K562 (cell line): ENCODE data around the gene VDAC1. TPM values are rescaled to one million over a fixed set of nuclear protein-coding genes. Genes with fewer than 3 reads are reported as not detected.
A peak's percentile ranks its signal among the peaks of the same experiment; 100 is the strongest.

Source experiments
- ATAC-seq: fragments of 200-7000 bp; cut with Tn5 transposase; 3 replicates; pipeline ENCODE4 v1.9.1; 2020; ENCODE audit warnings: moderate library complexity
- BruUV-seq: library from RNA; stranded (reverse); fragments of 400-500 nt; replicated peaks from 2 replicates; lab custom pipeline; 2021; lab: Mats Ljungman, UMichigan
- CTCF ChIA-PET: fragments of 300-600 bp; formaldehyde crosslinking; extraction: SDS; loops from one replicate; lab custom pipeline; 2021; ENCODE audit warnings: low intra/inter-chr PET ratio; lab: Yijun Ruan, JAX
- POLR2A ChIA-PET: fragments of 300-600, 350-650 bp; sonication (Branson Sonifier 250); formaldehyde crosslinking; extraction: SDS; loops from one replicate; lab custom pipeline; 2021; ENCODE audit warnings: antibody characterized with exemption, inconsistent platforms; lab: Yijun Ruan, JAX
- DNase-seq, 4 experiments: peaks; one replicate each; pipeline versions ENCODE4 v3.0.0 to v3.0.0-alpha.2; 2011 to 2018; ENCODE audit warnings: low spot score in 3 of 4, mixed read lengths in 3 of 4; ENCODE audit errors: extremely low read depth in 1 of 4
- FAIRE-seq: peaks from 2 replicates; lab custom pipeline; 2011; peaks lifted over from hg19 to GRCh38; lab: Jason Lieb, UNC
- H2AFZ ChIP-seq: 2 replicates; pipeline ENCODE4 v1.6.0; 2011; ENCODE audit warnings: low read depth, low read length, control low read depth, inconsistent platforms
- H3K27ac ChIP-seq: fragments of 200-600 bp; 3 replicates; pipeline ENCODE4 v1.8.0; 2011; ENCODE audit warnings: low read depth, mild to moderate bottlenecking, control low read depth, inconsistent platforms, low read length, moderate library complexity, mixed read lengths; ENCODE audit errors: extremely low read depth
- H3K27me3 ChIP-seq, 2 experiments: fragments of 300-600 bp in 1 of 2; 2 replicates in 1 of 2; 3 replicates in 1 of 2; pipeline versions ENCODE4 v1.6.0 to v1.8.0; 2011; ENCODE audit warnings: inconsistent platforms in 2 of 2, low read length in 2 of 2, mild to moderate bottlenecking in 1 of 2, mixed read lengths in 1 of 2, moderate library complexity in 1 of 2; ENCODE audit not compliant: control insufficient read depth in 2 of 2, insufficient read depth in 2 of 2
- H3K36me3 ChIP-seq: fragments of 300-600 bp; 3 replicates; pipeline ENCODE4 v1.8.0; 2011; ENCODE audit warnings: mild to moderate bottlenecking, low read length, inconsistent platforms; ENCODE audit not compliant: control insufficient read depth, insufficient read depth
- H3K4me1 ChIP-seq, 2 experiments: fragments of 200-600 bp in 1 of 2; replicated peaks in 1 of 2; 2 replicates in 1 of 2; 3 replicates in 1 of 2; pipeline versions ENCODE4 v1.5.1 to v1.8.0; 2011; ENCODE audit warnings: inconsistent platforms in 2 of 2, low read length in 2 of 2, mild to moderate bottlenecking in 1 of 2, mixed read lengths in 1 of 2, moderate library complexity in 1 of 2; ENCODE audit not compliant: control insufficient read depth in 2 of 2, insufficient read depth in 2 of 2
- H3K4me2 ChIP-seq: 2 replicates; pipeline ENCODE4 v1.6.1; 2011; ENCODE audit warnings: low read length, control low read depth, inconsistent platforms, mixed read lengths; ENCODE audit not compliant: insufficient read depth
- H3K4me3 ChIP-seq: fragments of 200-600 bp; sonication (generic), shearing (Covaris generic); 2 replicates; pipeline ENCODE4 v1.5.1; 2016; ENCODE audit warnings: control low read depth, inconsistent platforms
- H3K79me2 ChIP-seq: fragments of 200-600 bp; 3 replicates; pipeline ENCODE4 v1.8.0; 2011; ENCODE audit warnings: low read length, inconsistent platforms; ENCODE audit not compliant: control insufficient read depth, insufficient read depth
- H3K9ac ChIP-seq, 2 experiments: 2 replicates each; pipeline versions ENCODE4 v1.6.0 to v1.6.1; 2011; ENCODE audit warnings: low read depth in 2 of 2, low read length in 2 of 2, control low read depth in 1 of 2, inconsistent platforms in 1 of 2, mild to moderate bottlenecking in 1 of 2, mixed read lengths in 1 of 2; ENCODE audit not compliant: insufficient read depth in 1 of 2
- H3K9me1 ChIP-seq: one replicate; pipeline ENCODE4 v1.6.0; 2011; ENCODE audit warnings: inconsistent platforms, mild to moderate bottlenecking, low read length, moderate library complexity; ENCODE audit not compliant: control insufficient read depth, insufficient read depth
- H3K9me3 ChIP-seq: replicated peaks from 2 replicates; pipeline ENCODE4 v1.5.1; 2011; ENCODE audit warnings: low read depth, low read length, inconsistent platforms; ENCODE audit not compliant: control insufficient read depth, insufficient read depth
- H4K20me1 ChIP-seq: replicated peaks from 2 replicates; pipeline ENCODE4 v1.6.1; 2011; ENCODE audit warnings: low read length, inconsistent platforms, mixed read lengths; ENCODE audit not compliant: control insufficient read depth, insufficient read depth
- FOXA3 ChIP-seq, 2 experiments: fragments of 450-650 bp in 1 of 2; sonication (generic) in 1 of 2; formaldehyde crosslinking; IDR thresholded peaks in 1 of 2; conservative IDR thresholded peaks in 1 of 2; 2 replicates each; pipeline versions ENCODE4 v1.4.0 to v1.8.0; 2020 to 2022; ENCODE audit warnings: mild to moderate bottlenecking in 2 of 2, missing genetic modification reagents in 1 of 2
- HMG20A ChIP-seq: fragments of 450-650 bp; formaldehyde crosslinking; conservative IDR thresholded peaks from 2 replicates; pipeline ENCODE4 v1.4.0; 2020; ENCODE audit warnings: mild to moderate bottlenecking, mixed read lengths
- KDM1A ChIP-seq, 2 experiments: fragments of 450-650 bp; IDR thresholded peaks; 2 replicates each; pipeline ENCODE4 v1.6.1; 2016; ENCODE audit warnings: mild to moderate bottlenecking in 2 of 2
- MITF ChIP-seq: IDR thresholded peaks from 2 replicates; pipeline ENCODE4 v1.6.1; 2014; ENCODE audit warnings: antibody characterized with exemption
- NFATC3 ChIP-seq: fragments of 450-650 bp; IDR thresholded peaks from 2 replicates; pipeline ENCODE4 v1.6.1; 2017; ENCODE audit warnings: mild to moderate bottlenecking
- PRDM10 ChIP-seq: fragments of 450-650 bp; IDR thresholded peaks from 2 replicates; pipeline ENCODE4 v1.6.1; 2018; ENCODE audit not compliant: partially characterized antibody
- TFAP4 ChIP-seq: sonication (generic); formaldehyde crosslinking; IDR thresholded peaks from 2 replicates; pipeline ENCODE4 v1.8.0; 2022; ENCODE audit warnings: missing genetic modification reagents, mild to moderate bottlenecking, moderate library complexity, borderline replicate concordance
- WGBS: fragments of 100-300 bp; shearing (Covaris generic); methylation state at CpG from one replicate; pipeline ENCODE4 v1.1.6; 2016; ENCODE audit warnings: low coverage, mixed read lengths; ENCODE audit not compliant: insufficient coverage; ENCODE audit errors: missing lambda C conversion rate; 5-methylcytosine and 5-hydroxymethylcytosine counted together
- in situ Hi-C: fragments of 300-500 bp; cut with MboI; formaldehyde crosslinking; loops from 4 replicates; pipeline ENCODE4 v1.15.0; 2018; ENCODE audit warnings: inconsistent platforms, mixed read lengths
- intact Hi-C: fragments of 100-400 bp; cut with micrococcal nuclease; formaldehyde crosslinking; loops from 2 replicates; pipeline ENCODE4 v1.14.2; 2022
- polyA plus RNA-seq, 8 experiments: library from polyadenylated mRNA; depleted of rRNA in 4 of 8; stranded (reverse) in 5 of 8; unstranded in 3 of 8; fragments of >200 nt; fragmentation: Nextera tagmentation in 2 of 8; fragmentation: Illumina TruSeq in 1 of 8; extraction: Ambion mirVana in 2 of 8; extraction: Trizol in 1 of 8; gene quantifications; 2 replicates each; pipeline versions ENCODE4 v1.2.1 to v1.2.3, GENCODE V29; 2011 to 2014; ENCODE audit warnings: inconsistent platforms in 1 of 8, missing spikeins in 1 of 8
- total RNA-seq, 7 experiments: library from RNA; depleted of rRNA in 6 of 7; stranded (reverse); fragments of >200 nt in 6 of 7; fragmentation: Illumina TruSeq in 2 of 7; extraction: Trizol in 2 of 7; gene quantifications; 2 replicates each; pipeline versions ENCODE4 v1.2.1 to v1.2.3, GENCODE V29; 2011 to 2021; ENCODE audit warnings: low replicate concordance in 1 of 7

VDAC1 gene
- total and polyA plus RNA-seq, 9 of the 15 experiments (the other 6 are each of a cell fraction or from before 2014, with no cell fraction given): 168 to 366 (median 293) TPM

GRCh38 chr5:133928587-133929393, 76.0 kb downstream of the VDAC1 start:
- 68% methylated on average over 9 of the region's 9 CpGs for WGBS
- Histone ChIP-seq H3K79me2 (no peaks in the 10 kb centered on the region), H3K9ac (peak overlapping the region in 1 of 2 experiments; percentile 30; a peak in 1 of 4 replicates), H3K9me3 (no peaks in the 10 kb centered on the region), H3K27me3 (no peaks in the 10 kb centered on the region), H4K20me1 (no peaks in the 10 kb centered on the region), H3K9me1 (peaks cover 3% of the 10 kb centered on the region), H3K4me3 (no peak overlapping the region), H2AFZ (peak overlapping the region; percentile 23; the same call in 1 of the 2 replicates), H3K4me1 (peaks cover 48 to 55% of the 10 kb centered on the region in 2 experiments), H3K36me3 (no peaks in the 10 kb centered on the region), H3K4me2 (no peak overlapping the region), H3K27ac (no peak overlapping the region)
- FAIRE-seq (no peak), DNase-seq (no peak), ATAC-seq (no peak)
- TF ChIP-seq PRDM10 (no peak), MITF (no peak), TFAP4 (CRISPR knock-in tag) (no peak), HMG20A (no peak), KDM1A (IDR thresholded peaks at IDR 0.05) (no peak), FOXA3 (CRISPR knock-in tag; conservative IDR thresholded peaks at IDR 0.05 in 1 of 2, IDR thresholded peaks at IDR 0.05 in 1 of 2) (no peak), NFATC3 (no peak)
- in situ Hi-C loops (no loop called here), intact Hi-C loops (no loop called here)
- ChIA-PET CTCF (no interaction called here), POLR2A (interaction anchor here (0.8 kb wide), 1 partner anchor 11 kb away, joined by 3 read pairs; no protein-coding TSS in a partner anchor)
- BruUV-seq: no TSS peak
